BJ (cell line): Measurements from ENCODE around the gene SNX20. TPM values are rescaled to one million over a fixed set of nuclear protein-coding genes. Genes with fewer than 3 reads are reported as not detected.

ENCODE experiments used
- CTCF ChIA-PET: fragments of 350-600 bp; formaldehyde crosslinking; extraction: SDS; loops from one replicate; lab custom pipeline; 2021; ENCODE audit warnings: antibody characterized with exemption, inconsistent platforms; lab: Yijun Ruan, JAX
- POLR2A ChIA-PET: fragments of 300-600 bp; sonication (Branson Sonifier 250); formaldehyde crosslinking; extraction: SDS; loops from one replicate; lab custom pipeline; 2021; ENCODE audit warnings: antibody characterized with exemption; lab: Charles Lee
- DNase-seq: peaks from one replicate; pipeline ENCODE4 v3.0.0-alpha.2; 2011; ENCODE audit warnings: low read depth
- H3K27me3 ChIP-seq: 2 replicates; pipeline ENCODE4 v1.6.0; 2011; ENCODE audit warnings: low read length; ENCODE audit not compliant: control insufficient read depth, insufficient read depth
- H3K36me3 ChIP-seq: 2 replicates; pipeline ENCODE4 v1.5.1; 2011; ENCODE audit warnings: low read length; ENCODE audit not compliant: control insufficient read depth, insufficient read depth
- H3K4me3 ChIP-seq: 2 replicates; pipeline ENCODE4 v1.5.1; 2011; ENCODE audit warnings: low read depth, mild to moderate bottlenecking, control low read depth, low read length
- polyA plus RNA-seq: library from polyadenylated mRNA; depleted of rRNA; stranded (reverse); fragments of >200 nt; gene quantifications from 2 replicates; pipeline ENCODE4 v1.2.3, GENCODE V29; 2011
- TF ChIP-seq, protein P1 (sequence below): IDR thresholded peaks from 2 replicates; pipeline ENCODE4 v1.5.1; 2011; ENCODE audit warnings: low read depth, mild to moderate bottlenecking, control low read depth, inconsistent platforms, low read length, moderate library complexity; ENCODE audit not compliant: insufficient read depth

Gene SNX20
- polyA plus RNA-seq, 1 experiment = not detected

DNA sequence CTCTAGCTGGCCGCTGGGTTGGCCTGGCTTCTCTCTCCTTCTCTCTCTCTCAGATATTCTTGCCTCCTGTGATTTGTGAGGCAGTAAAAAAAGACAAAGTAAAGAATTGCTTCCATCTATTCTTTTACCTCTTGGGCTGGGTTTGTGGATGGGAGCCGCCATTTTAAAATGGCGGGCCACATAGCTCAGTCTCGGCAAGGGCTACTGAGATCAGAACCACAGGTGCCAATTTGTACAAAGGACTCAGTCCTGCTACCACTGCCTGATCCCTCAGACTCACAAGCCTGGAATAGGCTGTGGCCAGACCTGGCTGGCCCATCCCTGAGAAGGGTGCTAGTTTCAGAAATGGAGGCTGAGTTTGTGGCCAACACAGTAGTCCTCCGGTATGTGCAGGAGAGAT, 36.4 kb upstream of the SNX20 start:
- DNase-seq = no peak
- Histone ChIP-seq H3K4me3 (no peak overlapping the region), H3K27me3 (no peaks in the 10 kb centered on the region), H3K36me3 (no peaks in the 10 kb centered on the region)
- TF ChIP-seq, protein P1, sequence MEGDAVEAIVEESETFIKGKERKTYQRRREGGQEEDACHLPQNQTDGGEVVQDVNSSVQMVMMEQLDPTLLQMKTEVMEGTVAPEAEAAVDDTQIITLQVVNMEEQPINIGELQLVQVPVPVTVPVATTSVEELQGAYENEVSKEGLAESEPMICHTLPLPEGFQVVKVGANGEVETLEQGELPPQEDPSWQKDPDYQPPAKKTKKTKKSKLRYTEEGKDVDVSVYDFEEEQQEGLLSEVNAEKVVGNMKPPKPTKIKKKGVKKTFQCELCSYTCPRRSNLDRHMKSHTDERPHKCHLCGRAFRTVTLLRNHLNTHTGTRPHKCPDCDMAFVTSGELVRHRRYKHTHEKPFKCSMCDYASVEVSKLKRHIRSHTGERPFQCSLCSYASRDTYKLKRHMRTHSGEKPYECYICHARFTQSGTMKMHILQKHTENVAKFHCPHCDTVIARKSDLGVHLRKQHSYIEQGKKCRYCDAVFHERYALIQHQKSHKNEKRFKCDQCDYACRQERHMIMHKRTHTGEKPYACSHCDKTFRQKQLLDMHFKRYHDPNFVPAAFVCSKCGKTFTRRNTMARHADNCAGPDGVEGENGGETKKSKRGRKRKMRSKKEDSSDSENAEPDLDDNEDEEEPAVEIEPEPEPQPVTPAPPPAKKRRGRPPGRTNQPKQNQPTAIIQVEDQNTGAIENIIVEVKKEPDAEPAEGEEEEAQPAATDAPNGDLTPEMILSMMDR = no peak
- CTCF ChIA-PET = no interaction called here
- POLR2A ChIA-PET = no interaction called here

DNA sequence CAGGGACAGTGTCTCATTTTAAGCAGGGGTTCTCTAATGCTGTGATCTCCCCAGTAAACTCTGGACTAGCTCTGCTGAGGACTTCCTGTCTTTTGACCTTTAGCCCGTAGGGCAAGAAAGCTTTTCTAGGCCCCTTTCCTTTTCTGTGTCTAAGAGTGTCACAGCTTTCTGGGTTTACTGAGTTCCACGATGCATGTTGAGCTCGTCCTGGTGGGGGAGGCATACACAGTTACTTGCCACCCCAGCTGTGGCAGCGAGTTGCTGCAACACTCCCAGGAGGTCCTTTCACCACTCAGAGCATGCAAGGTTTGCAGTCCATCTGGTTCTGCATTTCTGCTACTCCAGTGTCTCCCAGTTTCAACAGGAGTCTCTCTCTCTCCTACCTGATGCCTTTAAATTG, 36.0 kb upstream of the SNX20 start:
- POLR2A ChIA-PET = no interaction called here
- no peak for DNase-seq
- CTCF ChIA-PET = interaction anchor here (1.8 kb wide), 1 partner anchor 21 kb away, joined by 6 read pairs; no protein-coding TSS in a partner anchor
- no peaks in the 10 kb centered on the region for H3K27me3 ChIP-seq
- no peak overlapping the region for H3K4me3 ChIP-seq
- TF ChIP-seq, protein P1 = no peak
- no peaks in the 10 kb centered on the region for H3K36me3 ChIP-seq

DNA sequence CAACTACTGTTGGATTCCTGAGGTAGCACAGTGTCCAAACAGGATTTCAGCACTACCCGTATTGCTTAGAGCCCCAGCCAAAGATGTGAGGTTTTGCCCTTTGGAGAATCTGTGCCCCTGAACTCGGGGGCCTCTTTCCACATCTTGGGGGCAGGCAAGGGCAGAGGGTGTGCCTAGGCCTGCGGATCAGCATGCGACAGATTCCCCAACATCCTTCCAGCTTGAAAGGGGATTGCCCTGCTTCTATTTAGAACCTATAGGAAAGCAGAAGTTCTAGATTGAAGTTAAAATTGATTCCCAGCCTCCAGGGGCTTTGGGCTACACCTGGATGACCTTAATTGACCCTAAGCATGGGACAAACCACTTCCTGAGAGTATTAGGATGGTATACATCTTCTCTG, 31.8 kb upstream of the SNX20 start:
- Histone ChIP-seq H3K36me3 (no peaks in the 10 kb centered on the region), H3K27me3 (no peaks in the 10 kb centered on the region), H3K4me3 (no peak overlapping the region)
- ChIA-PET CTCF (no interaction called here), POLR2A (no interaction called here)
- DNase-seq = no peak
- TF ChIP-seq, protein P1 = no peak

DNA sequence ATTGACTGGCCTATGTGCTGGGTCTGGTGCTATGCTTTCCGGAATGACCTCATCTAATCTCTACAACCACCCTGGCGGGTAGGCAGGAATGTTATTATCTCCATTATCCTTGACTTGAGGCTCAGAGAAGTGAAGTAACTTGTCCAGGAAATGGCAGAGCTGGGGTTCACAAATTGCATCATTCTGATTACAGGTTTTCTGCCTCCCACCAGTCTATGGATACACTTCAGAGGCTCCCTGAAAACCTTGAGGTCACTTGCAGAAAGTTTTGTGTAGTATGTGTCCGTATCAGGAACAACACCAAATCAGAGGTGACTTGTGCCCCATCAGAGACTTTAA, 31.4 kb upstream of the SNX20 start:
- ChIA-PET CTCF (interaction anchor here (1.0 kb wide), 1 partner anchor 94 kb away, joined by 3 read pairs; no protein-coding TSS in a partner anchor), POLR2A (no interaction called here)

GRCh38 chr16:50711862-50712559, 30.9 kb upstream of the SNX20 start:
- Histone ChIP-seq H3K4me3 (no peak overlapping the region), H3K27me3 (no peaks in the 10 kb centered on the region), H3K36me3 (no peaks in the 10 kb centered on the region)
- TF ChIP-seq, protein P1 = no peak
- DNase-seq = no peak
- CTCF ChIA-PET = interaction anchor here (1.0 kb wide), 1 partner anchor 95 kb away, joined by 3 read pairs; no protein-coding TSS in a partner anchor
- POLR2A ChIA-PET = no interaction called here

More for the DNA sequence above, 31.4 kb upstream of the SNX20 start:
- no peak for DNase-seq
- H3K36me3 ChIP-seq = no peaks in the 10 kb centered on the region
- no peaks in the 10 kb centered on the region for H3K27me3 ChIP-seq
- TF ChIP-seq, protein P1 = no peak
- no peak overlapping the region for H3K4me3 ChIP-seq
